Cardiac muscle cell (in vitro differentiated cells and primary cell): ENCODE measurements around the gene RSPO4. TPM values are rescaled to one million over a fixed set of nuclear protein-coding genes. Genes with fewer than 3 reads are reported as not detected.

Source experiments
- DNase-seq, 2 donors: peaks; one replicate each; pipeline versions ENCODE4 v3.0.0 to v3.0.0-alpha.2; 2010 to 2017; ENCODE audit warnings: low read depth in 1 of 2, low spot score in 1 of 2
- H3K27ac ChIP-seq: fragments of 200-600 bp; sonication (generic); 2 replicates; pipeline ENCODE4 v1.5.1; 2016
- H3K27me3 ChIP-seq: fragments of 200-600 bp; sonication (generic); 2 replicates; pipeline ENCODE4 v1.6.0; 2016; ENCODE audit warnings: control low read depth
- H3K36me3 ChIP-seq: fragments of 200-600 bp; sonication (generic); 2 replicates; pipeline ENCODE4 v1.5.1; 2016; ENCODE audit warnings: control low read depth
- H3K4me1 ChIP-seq: fragments of 200-600 bp; sonication (generic); 2 replicates; pipeline ENCODE4 v1.8.1; 2017; ENCODE audit warnings: low read depth, mild to moderate bottlenecking, mixed run types
- H3K4me3 ChIP-seq: fragments of 200-600 bp; sonication (generic); 2 replicates; pipeline ENCODE4 v1.5.1; 2016; ENCODE audit warnings: mild to moderate bottlenecking
- H3K9me3 ChIP-seq: fragments of 200-600 bp; sonication (generic); 2 replicates; pipeline ENCODE4 v1.5.1; 2017; ENCODE audit warnings: low read depth, mild to moderate bottlenecking, control low read depth
- polyA plus RNA-seq: library from polyadenylated mRNA; unstranded; fragments of >200 nt; fragmentation: Nextera tagmentation; extraction: Ambion mirVana; gene quantifications from 2 replicates; pipeline ENCODE4 v1.2.1, GENCODE V29; 2016
- total RNA-seq: library from RNA; depleted of rRNA; stranded (reverse); fragments of >200 nt; gene quantifications from 2 replicates; pipeline ENCODE4 v1.2.3, GENCODE V29; 2016
- TF ChIP-seq, protein P1 (sequence below): IDR thresholded peaks from 2 replicates; pipeline ENCODE4 v1.5.1; 2012; ENCODE audit warnings: low read depth, mild to moderate bottlenecking, low read length

The RSPO4 gene
- total and polyA plus RNA-seq, 2 experiments from 2014 or later = 8.1 to 8.4 TPM

DNA sequence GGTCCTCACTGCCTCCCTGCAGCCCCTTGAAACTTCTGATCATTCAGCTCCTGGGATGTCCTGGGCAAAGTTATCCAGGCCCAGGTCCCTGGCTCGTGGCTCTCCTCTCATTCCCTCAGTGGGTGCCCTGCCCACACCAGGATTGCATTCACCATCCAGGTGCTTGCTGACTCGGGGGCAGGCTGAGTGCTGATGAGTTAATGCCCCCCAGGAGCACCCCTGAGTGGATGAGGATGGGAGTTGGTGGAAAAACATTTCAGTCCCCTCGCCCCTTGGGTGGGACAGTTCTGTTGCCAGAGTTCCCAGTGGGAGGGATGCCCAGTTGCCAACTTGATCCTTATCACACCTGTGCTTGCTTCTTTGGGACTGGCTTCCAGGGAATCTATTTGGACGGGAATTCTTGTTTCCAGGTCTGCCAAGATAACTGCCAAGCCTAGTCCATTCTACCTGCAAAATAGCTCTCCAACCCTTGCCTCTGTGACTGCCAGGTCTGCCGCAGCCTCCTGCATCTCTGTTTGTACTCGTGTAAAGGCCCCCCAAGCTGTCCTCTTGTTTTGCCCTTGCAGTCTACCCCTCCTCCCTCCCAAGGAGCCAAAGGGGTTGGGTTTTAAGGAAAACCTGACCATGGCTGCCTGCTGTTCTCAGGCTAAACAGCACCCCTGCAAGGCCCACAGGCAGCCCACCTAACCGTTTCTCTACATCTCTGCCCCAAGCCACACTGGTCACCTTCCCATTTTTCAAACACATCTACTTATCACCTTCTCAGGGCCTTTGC lies 11.6 kb upstream of the RSPO4 start:
- Histone ChIP-seq H3K36me3 (no peaks in the 10 kb centered on the region), H3K27me3 (peaks cover 3% of the 10 kb centered on the region), H3K9me3 (no peaks in the 10 kb centered on the region), H3K4me3 (no peak overlapping the region), H3K27ac (no peak overlapping the region), H3K4me1 (no peaks in the 10 kb centered on the region)
- TF ChIP-seq, protein P1, sequence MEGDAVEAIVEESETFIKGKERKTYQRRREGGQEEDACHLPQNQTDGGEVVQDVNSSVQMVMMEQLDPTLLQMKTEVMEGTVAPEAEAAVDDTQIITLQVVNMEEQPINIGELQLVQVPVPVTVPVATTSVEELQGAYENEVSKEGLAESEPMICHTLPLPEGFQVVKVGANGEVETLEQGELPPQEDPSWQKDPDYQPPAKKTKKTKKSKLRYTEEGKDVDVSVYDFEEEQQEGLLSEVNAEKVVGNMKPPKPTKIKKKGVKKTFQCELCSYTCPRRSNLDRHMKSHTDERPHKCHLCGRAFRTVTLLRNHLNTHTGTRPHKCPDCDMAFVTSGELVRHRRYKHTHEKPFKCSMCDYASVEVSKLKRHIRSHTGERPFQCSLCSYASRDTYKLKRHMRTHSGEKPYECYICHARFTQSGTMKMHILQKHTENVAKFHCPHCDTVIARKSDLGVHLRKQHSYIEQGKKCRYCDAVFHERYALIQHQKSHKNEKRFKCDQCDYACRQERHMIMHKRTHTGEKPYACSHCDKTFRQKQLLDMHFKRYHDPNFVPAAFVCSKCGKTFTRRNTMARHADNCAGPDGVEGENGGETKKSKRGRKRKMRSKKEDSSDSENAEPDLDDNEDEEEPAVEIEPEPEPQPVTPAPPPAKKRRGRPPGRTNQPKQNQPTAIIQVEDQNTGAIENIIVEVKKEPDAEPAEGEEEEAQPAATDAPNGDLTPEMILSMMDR = no peak
- no peak for DNase-seq

DNA sequence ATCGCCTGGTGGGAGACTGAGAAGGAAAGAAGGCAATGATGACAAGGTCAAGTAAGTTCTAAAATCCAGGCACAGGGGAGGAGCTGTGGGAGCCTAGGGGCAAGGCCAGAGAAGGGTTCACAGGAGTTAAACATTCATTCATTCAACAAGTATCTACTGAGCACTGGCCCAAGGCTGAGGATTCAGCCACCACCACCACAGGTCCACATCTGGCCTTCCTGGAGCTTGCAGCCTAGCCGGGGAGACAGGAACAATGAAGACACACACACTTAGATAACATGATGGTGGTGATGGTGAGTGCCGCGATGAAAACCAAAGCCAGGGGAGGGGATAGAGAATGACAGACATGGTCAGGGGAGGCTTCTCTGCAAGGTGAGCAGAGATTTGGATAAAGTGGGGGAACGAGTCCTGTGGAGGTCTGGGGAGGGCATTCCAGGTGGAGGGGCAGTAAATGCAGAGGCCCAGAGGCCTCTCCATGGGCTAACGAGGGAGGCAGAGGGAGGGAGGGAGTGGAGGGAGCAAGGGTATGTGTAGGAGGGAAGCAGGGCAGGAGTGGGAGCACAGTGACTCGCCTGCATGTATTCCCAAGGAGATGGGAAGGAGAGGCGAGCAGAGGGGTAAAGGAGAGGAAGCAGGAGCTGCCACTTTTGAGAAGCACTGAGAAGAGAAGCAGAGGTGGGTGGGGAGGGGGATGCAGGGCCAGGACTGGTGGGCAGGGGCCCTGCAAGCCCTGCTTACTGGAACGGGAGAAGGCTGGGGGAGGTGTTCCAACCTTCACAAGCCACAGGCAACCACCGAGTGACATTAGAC lies 10.5 kb upstream of the RSPO4 start:
- H3K36me3 ChIP-seq = no peaks in the 10 kb centered on the region
- H3K9me3 ChIP-seq = no peaks in the 10 kb centered on the region
- H3K27me3 ChIP-seq = peaks cover 3% of the 10 kb centered on the region
- DNase-seq = no peak
- TF ChIP-seq, protein P1 = no peak
- H3K4me3 ChIP-seq = no peak overlapping the region
- no peak overlapping the region for H3K27ac ChIP-seq
- H3K4me1 ChIP-seq = no peaks in the 10 kb centered on the region

DNA sequence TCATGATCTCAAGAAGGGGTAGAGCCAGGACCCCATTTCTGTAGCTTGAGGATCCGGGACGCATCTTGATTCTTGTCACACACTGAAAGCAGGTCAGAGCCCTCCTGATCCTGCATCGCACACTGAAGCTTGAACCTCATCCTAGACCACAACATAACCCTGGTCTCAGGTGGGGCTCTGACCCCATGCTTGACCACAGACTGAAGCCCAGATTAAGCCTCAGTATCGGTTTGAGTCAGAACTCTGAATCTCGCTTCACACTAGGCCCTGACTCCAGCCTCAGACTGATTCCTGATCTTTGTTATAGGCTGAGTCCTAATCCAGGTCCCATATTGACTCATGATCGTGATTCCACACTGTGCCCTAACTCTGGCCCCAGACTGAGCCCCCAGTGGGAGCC lies 8.5 kb upstream of the RSPO4 start:
- no peaks in the 10 kb centered on the region for H3K4me1 ChIP-seq
- no peak for DNase-seq
- H3K27me3 ChIP-seq = peaks cover 3% of the 10 kb centered on the region
- H3K36me3 ChIP-seq = no peaks in the 10 kb centered on the region
- TF ChIP-seq, protein P1 = no peak
- no peak overlapping the region for H3K4me3 ChIP-seq
- no peaks in the 10 kb centered on the region for H3K9me3 ChIP-seq
- H3K27ac ChIP-seq = no peak overlapping the region

DNA sequence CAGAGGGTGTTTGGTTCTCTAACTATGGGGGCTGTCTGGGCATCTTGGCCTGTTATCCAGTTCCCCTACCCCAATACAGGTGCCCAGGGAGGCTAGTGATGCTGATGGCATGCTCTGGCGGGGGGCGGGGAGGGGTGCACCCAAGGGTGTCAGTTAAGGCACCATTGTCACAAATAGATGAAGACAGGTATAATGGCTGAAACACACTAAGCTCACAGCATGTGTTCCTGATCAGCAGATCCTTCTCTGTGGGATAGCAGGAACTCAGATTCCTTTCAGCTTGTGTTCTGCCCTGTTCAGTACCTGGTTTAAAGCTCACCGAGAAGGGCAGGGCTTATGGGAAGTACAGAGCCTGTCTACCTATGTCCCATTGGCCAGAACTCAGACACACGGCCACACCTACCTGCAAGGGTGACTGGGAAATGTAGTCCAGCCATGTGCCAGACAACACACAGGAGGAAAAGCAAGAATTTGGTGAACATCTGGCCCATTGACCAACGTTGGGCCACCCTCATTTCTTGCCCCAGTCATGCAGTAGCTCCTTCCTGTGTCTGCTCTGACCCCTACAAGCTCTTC lies 3.4 kb upstream of the RSPO4 start:
- Histone ChIP-seq H3K9me3 (no peaks in the 10 kb centered on the region), H3K4me3 (no peak overlapping the region), H3K36me3 (no peaks in the 10 kb centered on the region), H3K27ac (no peak overlapping the region), H3K4me1 (peaks cover 3% of the 10 kb centered on the region), H3K27me3 (peaks cover 17% of the 10 kb centered on the region)
- TF ChIP-seq, protein P1 = no peak
- peak; percentile 36 to 76 for DNase-seq

DNA sequence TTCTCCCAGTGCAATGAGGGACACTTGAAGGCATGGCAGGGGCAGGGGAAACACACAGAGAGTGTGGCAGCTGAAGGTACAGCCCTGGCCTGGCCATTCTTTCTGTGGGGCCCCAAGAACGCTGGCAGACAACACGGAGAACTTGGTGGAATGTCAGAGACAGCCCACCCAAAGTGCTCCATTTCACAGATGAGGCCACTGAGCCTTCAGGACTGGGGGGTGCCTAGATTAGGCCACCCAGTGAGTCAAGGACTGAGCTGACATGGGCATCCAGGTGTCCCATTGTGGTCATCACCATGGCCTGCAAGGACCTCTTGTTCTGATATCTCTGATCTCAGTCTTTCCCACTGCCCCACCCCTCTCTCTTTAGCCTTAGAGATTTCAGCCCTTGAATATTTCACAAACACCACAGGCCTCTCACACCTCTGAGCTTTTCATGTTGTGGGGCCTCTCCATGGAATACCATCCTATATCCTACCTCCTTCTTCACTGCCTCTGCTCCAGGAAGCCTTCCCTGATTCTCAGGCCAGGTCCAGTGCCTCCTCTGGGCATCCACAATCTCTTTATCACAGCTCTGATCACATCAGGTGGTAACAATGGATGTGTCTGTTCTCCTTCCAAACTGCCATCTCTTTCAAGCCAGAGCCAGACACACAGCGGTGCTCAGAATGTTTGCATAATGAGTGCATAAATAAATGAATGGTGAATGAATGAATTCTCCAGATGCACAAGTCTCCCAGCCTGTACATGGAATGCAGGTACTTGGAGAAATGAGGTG lies 2.0 kb upstream of the RSPO4 start:
- Histone ChIP-seq H3K4me3 (no peak overlapping the region), H3K4me1 (peaks cover 3% of the 10 kb centered on the region), H3K27me3 (peaks cover 13% of the 10 kb centered on the region), H3K9me3 (no peaks in the 10 kb centered on the region), H3K36me3 (no peaks in the 10 kb centered on the region), H3K27ac (peak overlapping the region; percentile 60)
- TF ChIP-seq, protein P1 = no peak
- no peak for DNase-seq
